Ovary (tissue), 9 donors: ENCODE results near the gene C6orf132. TPM values are rescaled to one million over a fixed set of nuclear protein-coding genes. Genes with fewer than 3 reads are reported as not detected.
A peak's percentile ranks its signal among the peaks of the same experiment; 100 is the strongest.

Source experiments
- DNase-seq, 5 donors: peaks; one replicate each; pipeline ENCODE4 v3.0.0-alpha.2; 2019 to 2020
- H3K27ac ChIP-seq, 2 donors: fragments of 200-600 bp; one replicate each; pipeline versions ENCODE4 v1.5.1 to v1.8.0; 2019 to 2022
- H3K27me3 ChIP-seq: fragments of 200-600 bp; one replicate; pipeline ENCODE4 v1.8.0; 2022
- H3K36me3 ChIP-seq: fragments of 200-600 bp; sonication (generic); one replicate; pipeline ENCODE4 v1.5.1; 2019
- H3K4me1 ChIP-seq: one replicate; pipeline ENCODE4 v1.8.1; 2013; ENCODE audit warnings: mild to moderate bottlenecking, moderate library complexity; ENCODE audit not compliant: insufficient read depth
- H3K4me3 ChIP-seq: fragments of 200-600 bp; sonication (generic); one replicate; pipeline ENCODE4 v1.5.1; 2017
- H3K9me3 ChIP-seq, 2 donors: fragments of 200-600 bp in 1 of 2; sonication (generic) in 1 of 2; one replicate each; pipeline versions ENCODE4 v1.5.1 to v1.8.1; 2013 to 2019; ENCODE audit warnings: mild to moderate bottlenecking in 1 of 2, moderate library complexity in 1 of 2
- EP300 ChIP-seq: sonication (generic); formaldehyde crosslinking; IDR thresholded peaks from one replicate; pipeline ENCODE4 v1.6.1; 2017; ENCODE audit warnings: antibody characterized with exemption
- POLR2A ChIP-seq: fragments of 450-650 bp; IDR thresholded peaks from one replicate; pipeline ENCODE4 v1.6.1; 2017; ENCODE audit warnings: antibody characterized with exemption, mild to moderate bottlenecking, moderate library complexity
- WGBS, 3 donors: extraction: QIAGEN DNeasy Blood & Tissue Kit in 1 of 3; methylation state at CpG; one replicate each; pipeline versions ENCODE4 v1.1.5 to v1.1.7; 2013 to 2017; 5-methylcytosine and 5-hydroxymethylcytosine counted together
- intact Hi-C, 4 donors: fragments of 100-400 bp; cut with DNase I; formaldehyde crosslinking; loops; one replicate each; pipeline versions ENCODE4 v1.11.0 to v1.15.1; 2022 to 2023
- polyA plus RNA-seq, 2 donors: library from polyadenylated mRNA; stranded (reverse); fragments of 200-250 nt in 1 of 2; fragments of 350-450 nt in 1 of 2; fragmentation: Illumina TruSeq in 1 of 2; extraction: RNeasy Lipid Tissue Mini Kit (QIAGEN cat#74804) in 1 of 2; gene quantifications; one replicate each; pipeline ENCODE4 v1.2.3, GENCODE V29; 2013 to 2014
- total RNA-seq, 7 donors: library from RNA; depleted of rRNA in 2 of 7; stranded (reverse); fragments of >200 nt in 2 of 7; fragmentation: NEBNext Ultra II Directional in 3 of 7; extraction: Animal tissue kit (Norgen Biotek cat#: 25700) in 3 of 7; gene quantifications; one replicate each; pipeline versions ENCODE4 v1.1.0 to v1.2.4, GENCODE V29; 2016 to 2023
- TF ChIP-seq, protein P1 (sequence below), 3 donors: fragments of 450-650 bp in 2 of 3; fragments of 200-600 bp in 1 of 3; IDR thresholded peaks; one replicate each; pipeline versions ENCODE4 v1.5.1 to v1.8.0; 2016 to 2022; ENCODE audit warnings: antibody characterized with exemption in 3 of 3, mild to moderate bottlenecking in 1 of 3
- donor health status: DM: no; HTN: no; CAD: no; lungs with moderate emphysema.
- donor health status: DM: no; HTN: no; CAD: no.
- donor health status: Bipolar disorder and iron deficiency.
- donor health status: DM: yes; HTN: yes; CAD: no.
- donor health status: DM: no; HTN: no; CAD: no.
- donor health status: DM: yes; HTN: yes; CAD: no.

Gene C6orf132
- total and polyA plus RNA-seq, 9 donors: 0.05 to 14.1 (median 1.1) TPM

DNA sequence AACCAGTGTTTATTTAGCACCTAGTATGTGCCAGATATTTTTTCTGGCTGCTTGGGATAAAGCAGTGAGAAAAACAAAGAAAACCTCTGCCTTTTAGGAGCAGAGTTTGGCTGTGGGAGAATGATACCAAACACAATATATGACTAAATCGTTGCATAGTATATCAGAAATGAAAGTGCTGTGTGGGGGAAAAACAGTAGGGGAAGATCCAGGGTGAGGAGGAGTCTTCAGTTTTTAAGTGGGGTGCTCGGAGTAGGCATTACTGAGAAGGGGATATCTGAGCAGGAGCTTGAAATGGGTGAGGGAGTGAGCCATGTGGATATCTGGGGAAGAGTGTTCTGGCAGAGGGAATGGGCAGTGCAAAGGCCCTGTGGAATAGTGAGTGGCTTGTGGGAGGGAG lies 69.1 kb downstream of the C6orf132 start:
- no peak for DNase-seq
- H3K4me3 ChIP-seq: no peak overlapping the region
- H3K4me1 ChIP-seq: no peaks in the 10 kb centered on the region
- H3K27ac ChIP-seq: no peak overlapping the region
- 83 to 90% (median 85%) methylated on average over 2 of the region's 2 CpGs for WGBS, 3 donors
- intact Hi-C loops: loop anchor here (5.0 to 10.0 kb wide), 3 partner anchors 92 to 472 kb away; no protein-coding TSS in a partner anchor
- H3K27me3 ChIP-seq: no peaks in the 10 kb centered on the region
- TF ChIP-seq, protein P1, sequence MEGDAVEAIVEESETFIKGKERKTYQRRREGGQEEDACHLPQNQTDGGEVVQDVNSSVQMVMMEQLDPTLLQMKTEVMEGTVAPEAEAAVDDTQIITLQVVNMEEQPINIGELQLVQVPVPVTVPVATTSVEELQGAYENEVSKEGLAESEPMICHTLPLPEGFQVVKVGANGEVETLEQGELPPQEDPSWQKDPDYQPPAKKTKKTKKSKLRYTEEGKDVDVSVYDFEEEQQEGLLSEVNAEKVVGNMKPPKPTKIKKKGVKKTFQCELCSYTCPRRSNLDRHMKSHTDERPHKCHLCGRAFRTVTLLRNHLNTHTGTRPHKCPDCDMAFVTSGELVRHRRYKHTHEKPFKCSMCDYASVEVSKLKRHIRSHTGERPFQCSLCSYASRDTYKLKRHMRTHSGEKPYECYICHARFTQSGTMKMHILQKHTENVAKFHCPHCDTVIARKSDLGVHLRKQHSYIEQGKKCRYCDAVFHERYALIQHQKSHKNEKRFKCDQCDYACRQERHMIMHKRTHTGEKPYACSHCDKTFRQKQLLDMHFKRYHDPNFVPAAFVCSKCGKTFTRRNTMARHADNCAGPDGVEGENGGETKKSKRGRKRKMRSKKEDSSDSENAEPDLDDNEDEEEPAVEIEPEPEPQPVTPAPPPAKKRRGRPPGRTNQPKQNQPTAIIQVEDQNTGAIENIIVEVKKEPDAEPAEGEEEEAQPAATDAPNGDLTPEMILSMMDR (IDR thresholded peaks at IDR 0.05): no peak
- TF ChIP-seq EP300 (no peak), POLR2A (no peak)
- no peaks in the 10 kb centered on the region for H3K36me3 ChIP-seq
- H3K9me3 ChIP-seq: no peaks in the 10 kb centered on the region

DNA sequence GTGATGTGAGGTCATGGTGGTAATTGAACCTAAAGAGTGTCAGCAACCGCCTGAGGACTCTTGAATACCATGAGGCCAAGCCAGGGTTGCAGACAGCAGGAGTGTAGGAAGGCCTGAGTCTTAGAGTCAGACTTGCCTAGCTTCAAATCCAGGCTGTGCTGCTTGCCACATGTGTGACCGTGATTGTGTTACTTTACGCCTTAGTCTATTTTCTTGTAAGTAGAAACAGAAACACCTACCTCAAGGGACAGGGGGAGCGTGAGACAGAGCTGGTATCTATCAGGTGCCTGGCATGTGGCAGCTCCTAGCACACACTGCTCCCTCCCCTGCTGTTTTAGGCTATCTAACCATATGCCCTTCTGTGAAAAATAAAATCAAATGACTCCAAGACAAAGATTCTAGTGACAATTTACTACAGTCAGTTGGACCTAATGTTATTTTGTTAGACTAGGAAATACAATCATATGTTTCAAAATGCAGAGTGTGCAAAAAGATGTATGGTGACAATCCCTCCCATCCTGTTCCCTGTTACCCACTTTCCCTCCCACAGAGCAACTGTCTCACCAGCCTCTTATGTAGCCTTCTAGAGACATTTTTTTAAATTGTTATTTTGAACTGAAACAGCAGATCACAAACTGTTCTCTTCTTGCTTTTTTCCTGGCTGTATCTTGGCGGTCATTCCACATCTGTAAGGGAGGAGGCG lies 70.4 kb downstream of the C6orf132 start:
- no peaks in the 10 kb centered on the region for H3K4me1 ChIP-seq
- intact Hi-C loops: loop anchor here (5.0 to 10.0 kb wide), 3 partner anchors 93 to 473 kb away; no protein-coding TSS in a partner anchor
- H3K27ac ChIP-seq: no peak overlapping the region
- WGBS, 3 donors: 75 to 82% (median 76%) methylated on average over 6 of the region's 6 CpGs
- DNase-seq: peak in 1 of 5 donors; percentile 3
- TF ChIP-seq EP300 (no peak), POLR2A (no peak)
- TF ChIP-seq, protein P1 (IDR thresholded peaks at IDR 0.05): no peak
- no peaks in the 10 kb centered on the region for H3K9me3 ChIP-seq
- H3K4me3 ChIP-seq: no peak overlapping the region
- H3K36me3 ChIP-seq: no peaks in the 10 kb centered on the region
- H3K27me3 ChIP-seq: no peaks in the 10 kb centered on the region

DNA sequence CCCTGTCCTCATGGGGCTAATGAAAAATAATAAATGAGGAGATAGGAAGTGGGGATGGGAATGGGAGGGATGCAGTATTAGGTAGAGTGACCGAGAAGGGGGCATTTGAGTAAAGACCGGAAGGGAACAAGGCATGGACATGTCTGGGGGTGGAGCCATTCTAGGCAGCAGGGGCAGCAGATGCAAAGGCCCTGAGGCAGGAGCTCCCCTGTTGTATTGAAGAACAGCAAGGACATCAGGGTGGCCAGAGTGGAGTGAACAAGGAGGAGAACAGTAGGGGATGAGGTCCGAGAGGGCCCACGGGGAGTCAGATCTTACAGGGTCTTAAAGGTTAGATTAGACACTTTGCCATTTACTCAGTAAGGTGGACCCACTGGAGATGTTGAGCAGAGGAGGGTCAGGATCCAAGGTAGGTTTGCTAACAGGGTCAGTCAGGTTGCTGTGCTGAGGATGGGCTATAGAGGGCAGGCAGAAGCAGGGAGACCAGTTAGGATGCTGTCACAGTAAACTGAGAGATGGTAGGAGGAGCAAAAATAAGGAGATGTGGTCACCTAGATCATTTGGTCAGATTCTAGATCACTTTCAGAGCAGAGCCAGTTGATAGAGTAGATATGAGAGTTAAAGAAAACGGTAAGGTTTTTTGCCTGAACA lies 73.4 kb downstream of the C6orf132 start:
- no peak for TF ChIP-seq POLR2A
- TF ChIP-seq, protein P1 (IDR thresholded peaks at IDR 0.05): no peak
- no peak for TF ChIP-seq EP300
- H3K9me3 ChIP-seq: no peaks in the 10 kb centered on the region
- H3K36me3 ChIP-seq: no peaks in the 10 kb centered on the region
- 92 to 93% (median 93%) methylated on average over 5 of the region's 5 CpGs for WGBS, 3 donors
- no peak overlapping the region for H3K27ac ChIP-seq
- DNase-seq: no peak
- no peak overlapping the region for H3K4me3 ChIP-seq
- H3K4me1 ChIP-seq: no peaks in the 10 kb centered on the region
- no peaks in the 10 kb centered on the region for H3K27me3 ChIP-seq
- intact Hi-C loops: no loop called here

- no peak overlapping the region for H3K27ac ChIP-seq
- H3K4me1 ChIP-seq: no peaks in the 10 kb centered on the region
- H3K27me3 ChIP-seq: no peaks in the 10 kb centered on the region
- intact Hi-C loops: no loop called here
- no peak for DNase-seq
- no peak for TF ChIP-seq POLR2A
- no peak for TF ChIP-seq EP300
- TF ChIP-seq, protein P1 (IDR thresholded peaks at IDR 0.05): no peak
- no peaks in the 10 kb centered on the region for H3K9me3 ChIP-seq
- no peaks in the 10 kb centered on the region for H3K36me3 ChIP-seq
- no peak overlapping the region for H3K4me3 ChIP-seq
- 84 to 92% (median 89%) methylated on average over 7 of the region's 7 CpGs for WGBS, 3 donors
These were observed 74.2 kb downstream of the C6orf132 start for GRCh38 chr6:42068173-42068572.
